NCI-H2029 (cell line): Measurements from ENCODE around the gene CDHR4.
"Not testable (repeated sequence)": the region's sequence is repeated elsewhere in the genome, so short reads cannot be mapped to it uniquely, and the experiment has no call there.

Experiments
- DNase-seq: peaks from one replicate; lab custom pipeline; 2025; lab: John Stamatoyannopoulos, UW

Gene CDHR4

DNA sequence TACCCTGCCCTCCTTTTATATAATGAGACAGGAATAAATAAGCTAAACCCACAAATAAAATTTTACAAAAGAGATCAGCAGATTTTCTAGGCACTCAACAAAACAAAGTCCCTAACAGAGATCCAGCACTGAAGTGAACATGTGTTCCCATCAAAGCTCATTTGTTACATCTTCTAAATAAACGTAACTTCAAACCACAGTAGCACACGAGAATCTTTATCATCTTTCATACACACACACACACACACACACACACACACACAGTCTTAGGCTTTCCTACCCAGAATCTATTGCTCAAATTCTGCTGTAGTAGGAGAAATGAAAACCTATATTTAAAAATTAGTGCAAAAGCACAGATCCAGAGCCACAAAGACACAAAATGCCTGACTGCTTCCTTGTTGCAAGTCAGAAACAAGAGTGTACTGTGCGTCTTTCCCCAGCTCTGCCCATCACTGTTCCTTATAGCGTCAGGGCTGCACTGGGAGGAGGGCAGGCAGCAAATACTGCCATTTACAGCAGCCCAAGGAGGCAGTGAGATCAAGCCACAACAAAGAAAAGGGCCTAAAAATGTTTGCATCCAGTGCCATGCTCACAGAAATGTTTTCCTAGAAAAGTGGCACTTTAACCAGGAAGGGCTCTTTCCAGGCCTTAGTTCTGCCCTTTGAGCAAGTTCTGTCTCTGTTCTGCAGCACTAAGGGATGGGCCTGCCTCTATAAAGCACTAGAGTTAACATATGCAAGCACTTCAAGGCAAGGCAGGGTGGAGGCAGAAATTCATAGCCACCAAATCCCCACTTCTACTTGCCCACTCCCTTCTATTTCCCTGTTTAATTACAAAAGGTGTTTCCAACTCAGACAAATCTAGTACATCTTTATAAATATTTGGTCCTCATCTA, 19.3 kb downstream of the CDHR4 start:
- no peak for DNase-seq

DNA sequence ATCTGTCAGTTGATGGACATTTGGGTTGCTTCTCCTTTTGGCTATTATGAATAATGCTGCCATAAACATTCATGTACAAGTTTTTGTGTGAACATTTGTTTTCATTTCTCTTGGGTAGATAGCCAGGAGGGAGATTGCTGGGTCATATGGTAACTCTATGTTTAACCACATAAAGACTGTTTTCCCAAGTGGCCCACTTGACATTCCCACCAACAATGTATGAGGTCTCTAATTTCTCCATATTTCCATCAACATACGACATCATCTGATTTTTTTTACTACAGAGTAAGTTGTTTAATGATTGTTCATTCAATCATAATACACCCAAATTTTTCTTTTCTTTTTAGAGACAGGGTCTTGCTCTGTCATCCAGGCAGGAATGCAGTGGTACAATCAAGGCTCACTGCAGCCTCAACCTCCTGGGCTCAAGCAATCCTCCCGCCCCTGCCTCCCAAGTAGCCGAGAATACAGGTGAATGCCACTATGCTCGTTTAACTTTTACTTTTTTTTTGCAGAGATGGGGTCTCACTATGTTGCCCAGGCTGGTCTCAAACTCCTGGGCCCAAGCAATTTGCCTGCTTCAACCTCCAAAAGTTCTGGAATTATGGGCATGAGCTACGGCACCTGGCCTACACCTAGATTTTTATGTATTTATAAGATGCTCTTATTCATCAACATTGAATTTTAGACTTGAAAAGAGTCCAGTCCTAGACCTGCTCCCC, 20.2 kb downstream of the CDHR4 start:
- DNase-seq, result peak; percentile 5

DNA sequence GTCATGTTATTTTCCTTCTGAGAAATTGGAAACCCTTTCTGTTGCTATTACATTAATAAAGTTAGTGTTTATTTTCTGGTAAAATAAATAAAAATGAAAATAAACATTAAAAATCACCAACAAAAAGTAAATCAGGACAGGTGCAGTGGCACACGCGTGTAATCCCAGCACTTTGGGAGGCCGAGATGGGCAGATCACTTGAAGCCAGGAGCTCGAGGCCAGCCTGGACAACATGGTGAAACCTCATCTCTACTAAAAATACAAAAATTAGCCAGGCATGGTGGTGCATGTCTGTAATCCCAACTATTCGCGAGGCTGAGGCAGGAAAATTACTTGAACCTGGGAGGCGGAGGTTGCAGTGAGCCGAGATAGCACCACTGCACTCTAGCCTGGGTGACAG, 23.6 kb downstream of the CDHR4 start:
- DNase-seq, result not testable (repeated sequence)

DNA sequence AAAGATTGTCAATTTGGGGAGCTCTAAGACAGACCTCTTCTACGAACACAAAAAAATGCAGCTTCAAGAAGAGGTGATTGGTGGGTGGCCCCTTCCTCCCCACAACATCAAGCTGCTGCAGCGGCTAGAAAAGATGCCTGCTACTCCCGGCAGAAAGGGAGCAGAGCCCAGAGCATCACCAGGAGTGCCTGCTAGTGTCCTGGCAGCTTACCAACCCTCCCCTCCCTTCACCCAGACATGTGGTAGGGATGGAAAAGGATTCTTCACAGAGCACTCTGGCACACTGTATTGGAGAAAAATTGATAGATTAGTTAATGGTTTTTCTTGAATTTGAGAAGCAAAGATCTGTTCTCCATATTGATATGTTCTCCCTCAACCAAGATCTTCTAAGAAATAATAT, 24.1 kb downstream of the CDHR4 start:
- no peak for DNase-seq

DNA sequence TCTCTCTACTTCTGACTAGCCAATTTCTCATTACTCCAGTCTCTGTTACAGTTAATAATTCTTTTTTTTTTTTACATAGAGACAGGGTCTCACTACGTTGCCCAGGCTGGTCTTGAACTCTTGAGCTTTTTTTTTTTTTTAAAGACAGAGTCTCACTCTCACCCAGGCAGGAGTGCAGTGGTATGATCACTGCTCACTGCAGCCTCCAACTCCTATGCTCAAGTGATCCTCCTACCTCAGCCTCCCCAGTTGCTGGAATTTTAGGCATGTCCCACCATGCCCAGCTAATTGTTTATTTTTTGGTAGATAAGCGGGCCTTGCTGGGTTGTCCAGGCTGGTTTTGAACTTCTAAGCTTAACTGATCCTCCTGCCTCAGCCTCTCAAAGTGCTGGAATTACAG, 27.0 kb downstream of the CDHR4 start:
- DNase-seq, result no peak

DNA sequence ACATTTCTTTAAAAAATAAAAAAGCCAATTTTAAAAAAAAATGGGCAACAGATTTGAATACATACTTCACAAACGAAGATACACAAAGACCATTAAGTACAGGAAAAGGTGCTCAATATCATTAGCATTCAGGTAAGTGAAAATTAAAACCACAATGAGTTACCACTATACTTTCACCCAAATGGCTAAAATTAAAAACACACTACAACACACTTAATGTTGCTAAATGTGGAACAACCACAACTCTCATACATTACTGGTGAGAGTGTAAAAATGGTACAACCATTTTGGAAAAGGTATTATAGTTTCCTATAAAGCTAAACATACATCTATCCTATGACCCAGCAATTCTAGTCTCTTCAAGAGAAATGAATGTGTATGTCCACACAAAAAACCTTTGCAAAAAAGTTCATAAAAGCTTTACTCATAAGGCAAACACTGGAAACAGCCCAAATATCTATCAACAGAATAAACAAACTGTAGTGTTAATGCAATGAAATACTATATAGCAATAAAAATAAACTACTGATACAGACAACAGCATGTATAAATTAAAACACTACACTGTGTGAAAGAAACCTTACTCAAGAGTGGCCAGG, 28.2 kb downstream of the CDHR4 start:
- DNase-seq, result no peak

DNA sequence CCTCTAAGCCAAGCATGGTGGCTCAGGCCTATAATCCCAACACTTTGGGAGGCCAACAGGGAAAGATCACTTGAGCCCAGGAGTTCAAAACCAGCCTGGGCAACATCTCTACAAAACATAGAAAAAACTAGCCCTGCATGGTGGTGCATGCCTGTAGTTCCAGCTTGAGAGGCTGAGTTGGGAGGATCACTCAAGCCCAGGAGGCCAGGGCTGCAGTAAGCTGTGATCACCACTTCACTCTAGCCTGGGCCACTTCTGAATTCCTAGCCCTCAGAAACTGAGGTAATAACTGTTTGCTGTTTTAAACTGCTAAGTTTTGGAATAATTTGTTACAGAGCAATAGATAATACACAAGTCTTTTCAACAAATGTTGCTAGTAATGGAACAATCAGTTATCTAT, 29.7 kb downstream of the CDHR4 start:
- DNase-seq, result no peak

DNA sequence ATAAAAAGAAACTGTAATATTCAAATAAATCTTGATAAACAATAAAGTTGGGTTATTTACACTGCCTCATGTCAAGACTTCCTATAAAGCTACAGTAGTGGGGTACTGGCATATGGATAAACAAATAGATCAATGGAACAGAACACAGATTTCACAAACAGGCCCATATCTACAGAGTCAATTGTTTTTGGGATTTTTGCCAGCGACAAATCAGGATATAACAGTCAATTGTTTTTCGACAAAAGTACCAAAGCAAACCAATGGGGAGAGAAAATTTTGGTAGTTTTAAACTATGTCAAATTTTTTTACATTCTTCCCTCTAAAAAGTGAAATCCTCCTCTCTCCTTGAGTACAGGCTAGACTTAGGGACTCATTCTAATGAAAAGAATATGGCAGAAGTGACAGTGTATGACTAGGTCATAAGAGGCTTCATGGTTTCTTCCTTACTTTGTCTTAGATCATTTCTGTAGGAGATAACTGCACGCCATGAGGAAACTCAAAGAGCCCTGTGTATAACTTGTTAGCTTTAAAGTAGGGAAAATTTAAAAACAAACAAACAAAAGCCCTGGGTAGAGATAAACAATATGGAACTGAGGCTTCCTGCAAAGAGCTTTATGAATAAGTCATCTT, 30.3 kb downstream of the CDHR4 start:
- no peak for DNase-seq

DNA sequence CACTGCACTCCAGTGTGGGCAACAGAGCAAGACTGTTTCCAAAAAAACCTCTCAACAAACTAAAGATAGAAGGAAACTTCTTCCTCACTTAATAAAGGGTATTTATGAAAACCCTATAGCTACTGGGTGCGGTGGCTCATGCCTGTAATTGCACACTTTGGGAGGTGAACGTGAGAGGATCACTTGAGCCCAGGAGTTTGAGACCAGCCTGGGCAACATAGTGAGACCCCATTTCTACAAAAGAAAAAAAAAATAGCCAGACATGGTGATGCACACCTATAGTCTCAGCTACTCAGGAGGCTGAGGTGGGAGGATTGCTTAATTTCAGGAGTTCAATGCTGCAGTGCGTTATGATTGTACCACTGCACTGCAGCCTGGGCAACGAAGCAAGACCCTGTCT, 35.7 kb downstream of the CDHR4 start:
- no peak for DNase-seq

DNA sequence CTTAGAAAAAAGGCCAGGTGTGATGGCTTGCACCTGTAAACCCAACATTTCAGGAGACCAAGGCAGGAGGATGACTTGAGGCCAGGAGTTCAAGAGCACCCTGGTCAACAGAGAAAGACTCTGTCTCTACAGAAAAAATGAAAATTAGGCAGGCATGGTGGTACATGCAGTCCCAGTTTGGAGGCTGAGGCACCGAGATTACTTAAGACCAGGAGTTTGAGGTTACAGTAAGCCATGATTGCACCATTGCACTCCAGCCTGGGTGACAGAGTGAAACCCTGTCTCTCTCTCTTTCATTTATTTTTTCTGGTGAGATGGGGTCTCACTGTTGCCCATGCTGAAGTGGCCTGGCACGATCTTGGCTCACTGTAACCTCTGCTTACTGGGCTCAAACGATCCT, 38.0 kb downstream of the CDHR4 start:
- DNase-seq, result no peak

DNA sequence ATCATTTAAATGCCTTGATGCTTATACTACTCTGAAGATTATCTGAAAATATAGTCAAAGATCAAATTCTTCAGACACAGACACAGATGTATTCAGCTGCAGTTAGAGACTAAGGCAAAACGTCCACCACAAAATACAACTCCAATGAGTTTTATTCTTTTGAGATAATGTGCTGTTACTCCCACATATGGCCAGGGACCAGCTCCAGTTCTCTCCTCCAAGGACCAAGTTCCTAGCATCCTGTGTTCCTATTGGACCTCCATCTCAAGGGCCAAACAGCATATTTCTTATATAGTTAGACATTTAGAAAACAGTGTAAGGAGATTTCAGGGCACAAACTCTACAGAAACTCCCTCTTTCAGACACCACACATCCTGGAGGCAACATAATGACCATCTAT, 40.4 kb downstream of the CDHR4 start:
- DNase-seq, result no peak

DNA sequence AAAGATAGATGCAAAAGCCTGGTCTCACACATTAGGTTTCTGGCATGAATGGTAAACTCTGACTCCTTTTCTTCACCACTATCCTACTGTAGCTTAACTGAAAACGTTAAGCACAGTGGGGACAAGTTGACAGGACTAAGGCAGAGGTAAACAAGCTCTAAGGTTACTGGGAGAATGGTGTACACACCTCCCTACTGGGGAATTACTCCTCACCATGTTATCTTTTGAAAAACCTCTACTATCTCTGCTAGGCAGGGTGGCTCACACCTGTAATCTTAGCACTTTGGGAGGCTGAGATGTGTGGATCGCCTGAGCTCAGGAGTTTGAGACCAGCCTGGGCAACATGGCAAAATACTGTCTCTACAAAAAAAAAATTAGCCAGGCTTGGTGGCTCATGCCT, 42.5 kb downstream of the CDHR4 start:
- DNase-seq, result no peak

DNA sequence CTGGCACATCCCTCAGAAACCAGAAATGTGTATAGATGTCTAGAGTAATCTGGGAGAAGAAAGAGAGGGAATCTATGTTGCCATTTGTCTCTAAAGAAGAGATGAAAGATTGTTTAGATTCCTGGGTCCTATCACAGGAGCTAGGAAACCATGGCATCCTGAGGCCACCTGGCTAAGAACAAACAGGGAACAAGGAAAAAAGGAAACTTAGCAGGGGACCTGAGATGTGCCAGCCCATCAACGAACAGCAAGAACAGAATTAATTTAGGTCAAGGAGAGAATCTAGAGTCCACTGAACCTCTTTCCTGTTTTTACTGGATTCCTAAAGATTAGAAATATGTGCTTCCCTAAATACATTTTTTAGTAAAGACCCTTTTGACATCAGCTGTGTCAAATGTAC, 43.6 kb downstream of the CDHR4 start:
- DNase-seq, result no peak

DNA sequence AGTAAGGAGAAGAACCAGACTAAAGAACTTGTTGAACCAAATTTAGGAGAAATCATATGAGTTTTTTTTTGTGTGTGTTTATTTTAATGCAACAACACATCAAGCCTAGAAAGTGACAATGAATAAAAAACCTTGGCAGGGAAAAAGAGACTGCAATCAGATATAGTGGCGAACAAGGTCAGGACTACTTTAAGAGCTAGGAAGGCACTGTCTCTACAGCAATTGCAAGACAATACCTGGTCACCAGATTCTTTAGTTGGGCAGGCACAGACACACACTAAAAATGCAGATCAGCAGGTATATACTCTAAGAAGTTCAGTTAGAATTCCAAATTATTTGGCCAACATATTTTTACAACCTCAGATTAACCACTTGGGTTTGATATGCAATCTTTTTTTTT, 45.1 kb downstream of the CDHR4 start:
- no peak for DNase-seq

DNA sequence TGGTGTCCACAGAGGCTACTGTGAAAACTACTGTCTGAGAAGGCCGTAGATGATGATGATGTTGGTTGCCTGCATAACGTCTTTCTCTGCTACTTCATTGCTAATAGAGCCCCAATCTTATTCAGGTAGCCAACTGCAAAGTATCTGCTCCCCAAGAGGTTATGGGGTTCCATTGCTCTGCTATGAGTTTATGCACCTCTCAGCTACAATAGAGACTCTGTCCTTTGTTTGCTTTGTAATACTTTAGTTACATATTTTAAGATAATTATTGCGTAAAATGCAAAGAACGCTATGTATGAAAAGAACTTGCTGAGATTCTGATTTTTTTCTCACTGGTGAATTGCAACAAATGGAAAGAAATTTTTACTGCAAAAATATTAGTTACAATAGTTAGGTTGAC, 48.2 kb downstream of the CDHR4 start:
- no peak for DNase-seq

DNA sequence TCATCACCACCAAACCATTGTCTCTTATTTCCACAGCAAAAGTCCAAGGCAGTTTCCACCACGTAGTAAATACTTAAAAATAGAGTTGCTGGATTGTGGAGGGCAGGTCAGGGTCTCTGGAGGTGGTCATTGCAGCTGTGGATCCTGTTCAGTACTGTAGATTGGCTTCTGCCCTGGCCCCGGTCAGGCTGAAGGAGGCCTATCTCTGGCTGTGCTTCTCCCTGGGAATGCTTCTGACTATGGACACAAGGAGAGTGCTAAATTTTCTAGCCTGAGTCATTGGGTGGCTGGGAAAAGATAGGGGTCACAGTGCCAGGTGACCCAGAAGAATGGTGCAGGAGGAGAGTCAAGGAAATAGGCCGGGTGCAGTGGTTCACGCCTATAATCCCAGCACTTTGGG, 49.6 kb downstream of the CDHR4 start:
- DNase-seq, result no peak

DNA sequence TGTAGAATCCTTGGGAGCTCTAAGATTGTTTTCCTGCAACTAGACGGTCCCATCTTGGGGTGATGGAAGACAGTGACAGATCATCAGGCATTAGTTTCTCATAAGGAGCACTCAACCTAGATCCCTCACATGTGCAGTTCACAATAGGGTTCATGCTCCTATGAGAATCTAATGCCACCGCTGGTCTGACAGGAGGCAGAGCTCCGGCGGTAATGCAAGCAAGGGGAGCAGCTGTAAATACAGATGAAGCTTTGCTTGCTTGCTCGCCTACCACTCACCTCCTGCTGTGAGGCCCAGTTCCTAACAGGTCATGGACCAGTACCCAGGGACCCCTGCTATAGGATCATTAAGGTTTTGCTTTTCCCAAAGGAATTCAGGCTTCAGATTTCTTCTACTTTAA, 50.8 kb downstream of the CDHR4 start:
- DNase-seq, result not testable (repeated sequence)

DNA sequence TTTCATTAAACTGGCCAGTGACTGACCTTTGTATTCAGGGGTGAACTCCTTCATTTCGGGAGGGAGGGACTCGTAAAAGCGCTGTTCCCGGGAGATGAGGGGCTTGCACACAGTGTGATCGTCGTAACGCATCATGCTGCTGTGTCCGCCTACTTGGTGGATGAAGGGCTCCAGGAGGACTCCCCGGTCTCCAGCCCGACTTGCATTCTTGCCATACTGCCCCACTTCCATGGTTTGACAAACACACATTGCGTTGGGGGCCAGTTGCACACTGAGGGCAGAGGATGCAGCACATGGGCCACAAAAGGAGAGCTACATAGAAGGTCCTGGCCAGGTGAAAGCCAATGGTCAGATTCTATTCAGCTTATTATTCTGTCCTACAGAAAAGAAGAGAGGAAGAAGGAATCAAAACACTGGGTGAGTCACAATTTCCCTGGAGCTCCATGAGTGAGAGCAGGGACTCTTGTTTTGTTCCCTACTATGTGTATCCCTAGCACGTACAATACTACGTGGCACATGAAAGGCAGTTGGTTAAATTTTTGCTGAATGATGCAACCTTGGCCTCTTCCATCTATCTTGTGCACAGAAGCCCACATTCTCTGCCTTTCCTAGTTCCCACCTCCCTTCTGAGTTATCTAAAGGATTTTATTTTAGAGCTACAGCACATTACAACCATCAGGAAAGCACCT, 51.7 kb downstream of the CDHR4 start:
- DNase-seq, result no peak

DNA sequence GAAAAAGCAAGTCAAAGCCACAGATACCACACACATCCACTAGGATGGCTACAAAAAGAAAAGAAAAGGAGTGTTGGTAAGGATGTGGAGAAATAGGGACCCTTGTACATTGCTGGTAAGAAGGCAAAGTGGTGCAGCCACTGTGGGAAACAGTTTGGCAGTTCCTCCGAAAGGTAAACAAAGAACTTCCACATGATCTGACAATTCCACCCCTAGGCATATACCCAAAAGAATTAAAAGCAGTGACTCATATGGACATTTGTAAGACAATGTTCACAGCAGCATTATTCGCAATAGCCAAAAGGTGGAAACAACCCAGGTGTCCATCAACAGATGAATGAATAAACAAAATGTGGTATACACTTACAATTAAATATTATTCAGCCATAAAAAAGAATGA, 53.7 kb downstream of the CDHR4 start:
- no peak for DNase-seq
